Karpas-422 (cell line): Measurements from ENCODE around the gene SPON1. TPM values are rescaled to one million over a fixed set of nuclear protein-coding genes. Genes with fewer than 3 reads are reported as not detected.

ENCODE experiments used
- DNase-seq: peaks from one replicate; pipeline ENCODE4 v3.0.0-alpha.2; 2015
- H2AFZ ChIP-seq: fragments of 200-600 bp; sonication (generic); 2 replicates; pipeline ENCODE4 v1.6.1; 2014; ENCODE audit warnings: antibody characterized with exemption, low read length, mixed read lengths
- H3K27ac ChIP-seq: fragments of 200-600 bp; sonication (generic); 2 replicates; pipeline ENCODE4 v1.5.1; 2014; ENCODE audit warnings: mild to moderate bottlenecking, low read length, moderate library complexity
- H3K27me3 ChIP-seq: fragments of 200-600 bp; sonication (generic); 2 replicates; pipeline ENCODE4 v1.6.1; 2014; ENCODE audit warnings: low read length, mixed read lengths
- H3K36me3 ChIP-seq: fragments of 200-600 bp; sonication (generic); 2 replicates; pipeline ENCODE4 v1.6.1; 2014; ENCODE audit warnings: low read length, mixed read lengths; ENCODE audit not compliant: insufficient read depth
- H3K4me1 ChIP-seq: fragments of 200-600 bp; sonication (generic); 2 replicates; pipeline ENCODE4 v1.6.1; 2014; ENCODE audit warnings: mild to moderate bottlenecking, low read length, mixed read lengths
- H3K4me2 ChIP-seq: fragments of 200-600 bp; sonication (generic); 2 replicates; pipeline ENCODE4 v1.6.1; 2014; ENCODE audit warnings: low read length, low read depth, mild to moderate bottlenecking; ENCODE audit not compliant: poor library complexity, severe bottlenecking
- H3K4me3 ChIP-seq: fragments of 200-600 bp; sonication (generic); 2 replicates; pipeline ENCODE4 v1.5.1; 2014; ENCODE audit warnings: mild to moderate bottlenecking, antibody characterized with exemption, low read length, mixed read lengths
- H3K79me2 ChIP-seq: fragments of 200-600 bp; sonication (generic); 2 replicates; pipeline ENCODE4 v1.6.1; 2014; ENCODE audit warnings: mild to moderate bottlenecking, low read length, mixed read lengths
- H3K9ac ChIP-seq: fragments of 200-600 bp; sonication (generic); 2 replicates; pipeline ENCODE4 v1.6.0; 2014; ENCODE audit warnings: low read length
- H3K9me2 ChIP-seq: fragments of 200-600 bp; sonication (generic), shearing (Covaris generic); replicated peaks from 2 replicates; pipeline ENCODE4 v1.6.0; 2014; ENCODE audit warnings: mild to moderate bottlenecking, low read length, moderate library complexity; ENCODE audit not compliant: insufficient read depth
- H3K9me3 ChIP-seq: fragments of 300-700, 200-600 bp; sonication (generic); 2 replicates; pipeline ENCODE4 v1.6.1; 2014; ENCODE audit warnings: low read length, mixed read lengths
- H4K20me1 ChIP-seq: fragments of 200-600 bp; sonication (generic); 2 replicates; pipeline ENCODE4 v1.6.1; 2014; ENCODE audit warnings: mild to moderate bottlenecking, antibody characterized with exemption, low read length, low read depth; ENCODE audit not compliant: insufficient read depth
- total RNA-seq: library from RNA; depleted of rRNA; stranded (reverse); fragments of >200 nt; shearing (Covaris generic); gene quantifications from 2 replicates; pipeline ENCODE4 v1.2.3, GENCODE V29; 2014; ENCODE audit warnings: low replicate concordance

Gene SPON1
- total RNA-seq, 1 experiment from 2014 or later, result not detected

DNA sequence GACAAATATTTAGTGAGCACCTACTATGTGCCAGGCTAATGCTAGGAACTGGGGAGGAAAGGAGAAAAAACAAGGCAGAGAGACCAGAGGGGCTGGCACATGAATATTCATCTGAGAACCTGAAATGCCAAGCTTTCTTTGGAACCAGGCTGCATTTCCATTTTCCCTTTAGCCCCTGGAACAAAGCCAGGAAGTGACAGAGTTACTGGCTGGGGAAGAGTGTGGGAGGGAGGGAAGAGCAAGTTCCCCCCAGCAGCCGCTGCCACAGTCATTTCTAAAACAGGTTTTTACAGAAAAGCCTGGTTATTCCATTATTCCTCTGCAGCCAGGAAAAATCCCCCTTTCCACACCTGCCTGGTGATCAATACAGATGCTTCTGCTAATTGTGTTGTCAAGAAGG is 97.0 kb downstream of the SPON1 start:
- no peaks in the 10 kb centered on the region for H3K36me3 ChIP-seq
- DNase-seq, result no peak
- H3K4me1 ChIP-seq, result no peaks in the 10 kb centered on the region
- H4K20me1 ChIP-seq, result no peaks in the 10 kb centered on the region
- no peaks in the 10 kb centered on the region for H3K79me2 ChIP-seq
- no peaks in the 10 kb centered on the region for H3K9me2 ChIP-seq
- H3K9ac ChIP-seq, result no peak overlapping the region
- H3K4me3 ChIP-seq, result no peak overlapping the region
- H2AFZ ChIP-seq, result no peak overlapping the region
- H3K27me3 ChIP-seq, result no peaks in the 10 kb centered on the region
- no peaks in the 10 kb centered on the region for H3K9me3 ChIP-seq
- no peak overlapping the region for H3K4me2 ChIP-seq
- no peak overlapping the region for H3K27ac ChIP-seq

DNA sequence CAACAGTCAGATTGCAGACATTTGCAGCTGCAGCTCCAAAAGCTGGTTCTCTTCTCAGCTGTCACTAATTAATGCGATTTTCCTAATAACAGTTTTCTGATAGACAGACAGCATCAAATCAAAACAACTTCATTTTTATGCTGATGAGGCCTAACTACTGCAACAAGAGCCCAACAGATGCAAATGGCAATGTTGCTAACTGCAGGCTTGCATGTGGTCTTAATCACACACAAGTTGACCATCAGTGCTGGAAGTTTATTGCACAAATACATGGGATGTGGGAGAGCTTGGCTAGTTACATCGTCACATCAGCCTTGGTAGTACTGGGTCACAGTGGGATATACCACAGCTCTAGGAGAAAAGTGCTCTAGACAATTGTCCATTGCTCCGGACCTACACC is 99.2 kb downstream of the SPON1 start:
- Histone ChIP-seq H3K4me3 (no peak overlapping the region), H4K20me1 (no peaks in the 10 kb centered on the region), H3K9me3 (no peaks in the 10 kb centered on the region), H2AFZ (no peak overlapping the region), H3K9ac (no peak overlapping the region), H3K27me3 (no peaks in the 10 kb centered on the region), H3K9me2 (no peaks in the 10 kb centered on the region), H3K27ac (no peak overlapping the region), H3K36me3 (no peaks in the 10 kb centered on the region), H3K4me1 (no peaks in the 10 kb centered on the region), H3K79me2 (no peaks in the 10 kb centered on the region), H3K4me2 (no peak overlapping the region)
- no peak for DNase-seq

DNA sequence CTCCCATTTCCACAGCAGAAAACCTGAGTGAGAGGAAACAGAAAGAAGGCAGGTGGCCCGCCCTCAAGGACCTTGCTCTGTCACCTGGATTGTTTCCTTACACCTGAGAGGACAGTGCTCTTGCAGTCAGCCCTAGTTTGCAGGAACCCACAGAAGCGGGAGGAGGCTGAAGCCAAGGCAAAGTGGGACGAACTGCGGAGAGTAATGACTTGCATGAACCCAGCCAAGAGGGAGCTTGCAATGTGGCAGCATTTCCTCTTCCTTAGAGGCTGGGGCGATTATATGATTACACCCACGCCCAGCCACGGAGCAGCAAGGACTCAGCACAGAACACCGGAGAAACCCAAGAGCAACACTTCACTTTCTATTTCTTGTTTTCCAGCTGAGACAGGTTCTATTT is 102.6 kb downstream of the SPON1 start:
- Histone ChIP-seq H3K4me2 (no peak overlapping the region), H3K9me2 (no peaks in the 10 kb centered on the region), H3K27ac (no peak overlapping the region), H3K27me3 (no peaks in the 10 kb centered on the region), H3K4me1 (no peaks in the 10 kb centered on the region), H3K79me2 (no peaks in the 10 kb centered on the region), H3K4me3 (no peak overlapping the region), H4K20me1 (no peaks in the 10 kb centered on the region), H3K36me3 (no peaks in the 10 kb centered on the region), H3K9me3 (no peaks in the 10 kb centered on the region), H3K9ac (no peak overlapping the region), H2AFZ (no peak overlapping the region)
- DNase-seq, result no peak

DNA sequence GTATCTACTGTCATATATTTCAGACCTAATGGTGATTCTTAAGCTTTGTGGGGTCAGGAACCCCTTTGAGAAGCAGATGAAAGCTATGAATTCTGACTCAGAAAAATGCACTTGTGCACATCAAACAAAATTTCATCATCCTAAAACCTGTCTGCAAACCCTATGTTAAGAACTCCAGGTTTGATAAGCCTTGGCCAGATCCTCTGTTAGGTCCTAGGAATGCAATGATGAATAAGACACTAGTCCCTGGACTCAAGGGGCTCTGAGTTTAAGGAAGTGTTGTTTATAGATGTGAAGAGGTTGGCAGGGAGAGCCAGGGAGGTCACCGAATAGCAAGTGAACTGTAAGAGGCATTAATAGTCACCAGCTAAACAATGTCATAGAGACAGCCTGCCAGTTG is 103.2 kb downstream of the SPON1 start:
- Histone ChIP-seq H3K4me2 (no peak overlapping the region), H3K9ac (no peak overlapping the region), H3K27ac (no peak overlapping the region), H3K9me2 (no peaks in the 10 kb centered on the region), H2AFZ (no peak overlapping the region), H3K9me3 (no peaks in the 10 kb centered on the region), H3K36me3 (no peaks in the 10 kb centered on the region), H3K79me2 (no peaks in the 10 kb centered on the region), H3K4me3 (no peak overlapping the region), H3K27me3 (no peaks in the 10 kb centered on the region), H3K4me1 (no peaks in the 10 kb centered on the region), H4K20me1 (no peaks in the 10 kb centered on the region)
- DNase-seq, result no peak

DNA sequence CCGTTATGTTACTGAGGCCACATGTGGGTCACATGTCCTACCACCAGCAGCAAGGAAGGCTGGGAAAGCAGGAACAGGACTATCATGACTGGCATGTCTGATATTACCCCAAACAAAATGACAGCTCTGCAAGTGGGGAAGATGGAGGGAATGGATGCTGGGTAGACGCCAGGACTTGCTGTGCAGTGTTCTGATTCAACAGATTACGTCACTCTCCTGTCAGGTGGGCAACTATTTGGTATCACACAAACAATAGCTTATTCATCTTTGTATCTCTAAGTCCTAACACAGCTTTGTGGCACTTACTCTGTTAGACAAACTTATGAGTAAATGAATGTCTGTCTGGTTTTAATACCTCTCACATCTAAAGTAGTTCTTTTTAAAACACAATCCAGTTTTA is 105.2 kb downstream of the SPON1 start:
- no peaks in the 10 kb centered on the region for H3K27me3 ChIP-seq
- no peaks in the 10 kb centered on the region for H3K9me3 ChIP-seq
- H2AFZ ChIP-seq, result no peak overlapping the region
- H3K9me2 ChIP-seq, result no peaks in the 10 kb centered on the region
- H3K4me3 ChIP-seq, result no peak overlapping the region
- H3K27ac ChIP-seq, result no peak overlapping the region
- no peaks in the 10 kb centered on the region for H3K4me1 ChIP-seq
- H3K4me2 ChIP-seq, result no peak overlapping the region
- no peaks in the 10 kb centered on the region for H4K20me1 ChIP-seq
- no peak overlapping the region for H3K9ac ChIP-seq
- no peaks in the 10 kb centered on the region for H3K79me2 ChIP-seq
- no peaks in the 10 kb centered on the region for H3K36me3 ChIP-seq
- DNase-seq, result no peak

DNA sequence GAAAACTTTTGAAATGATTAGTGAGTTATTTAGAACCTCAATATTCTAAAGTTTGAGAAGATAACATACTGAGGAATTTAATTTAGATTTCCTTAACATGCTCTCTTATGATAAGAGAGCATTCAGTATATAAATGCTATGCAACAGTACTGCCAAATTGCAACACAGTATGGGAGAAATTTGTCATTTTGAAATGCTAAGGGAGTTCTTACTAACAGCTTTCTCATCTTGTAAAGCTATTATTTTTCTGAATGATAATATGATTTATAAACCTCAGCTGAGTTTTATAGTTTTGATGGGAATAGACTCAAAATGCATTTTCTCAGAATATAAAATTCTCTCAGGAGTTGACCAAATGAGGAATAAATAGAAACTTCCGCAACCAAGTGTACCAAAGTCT is 108.4 kb downstream of the SPON1 start:
- Histone ChIP-seq H3K4me1 (no peaks in the 10 kb centered on the region), H3K9me3 (no peaks in the 10 kb centered on the region), H3K27me3 (no peaks in the 10 kb centered on the region), H3K36me3 (no peaks in the 10 kb centered on the region), H3K4me2 (no peak overlapping the region), H3K79me2 (no peaks in the 10 kb centered on the region), H3K4me3 (no peak overlapping the region), H3K27ac (no peak overlapping the region), H3K9ac (no peak overlapping the region), H3K9me2 (no peaks in the 10 kb centered on the region), H4K20me1 (no peaks in the 10 kb centered on the region), H2AFZ (no peak overlapping the region)
- DNase-seq, result no peak

DNA sequence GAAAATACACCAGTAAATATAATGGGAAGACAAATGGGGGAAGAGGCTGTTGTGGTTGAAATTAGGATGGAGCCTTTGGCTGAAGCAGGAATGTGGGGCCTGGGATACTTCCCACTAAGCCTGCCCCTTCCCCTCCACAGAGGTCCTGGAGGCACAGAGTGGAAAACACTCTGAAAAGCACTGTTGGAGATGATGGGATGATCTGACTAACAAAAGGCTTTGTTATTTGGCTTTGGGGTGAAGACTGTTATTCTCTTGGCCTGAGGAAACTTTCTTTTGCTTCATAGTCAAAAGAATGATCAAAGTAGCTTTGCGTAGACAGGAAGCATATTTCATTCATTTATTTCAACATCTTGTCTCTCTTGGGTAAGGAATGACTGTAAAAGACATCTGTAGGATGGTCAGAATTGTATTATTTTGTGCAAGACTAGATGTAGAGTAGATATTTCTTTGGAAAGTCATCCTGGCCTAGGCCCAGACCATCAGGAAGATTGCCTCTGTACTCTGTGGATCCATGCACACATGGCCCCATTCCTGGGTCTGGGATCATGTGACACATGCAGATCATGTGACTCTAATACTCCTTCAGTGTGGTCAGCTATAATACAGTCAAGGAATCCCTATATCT is 111.4 kb downstream of the SPON1 start:
- no peak overlapping the region for H3K4me3 ChIP-seq
- H3K4me2 ChIP-seq, result no peak overlapping the region
- DNase-seq, result no peak
- no peak overlapping the region for H3K27ac ChIP-seq
- H3K27me3 ChIP-seq, result no peaks in the 10 kb centered on the region
- H3K79me2 ChIP-seq, result no peaks in the 10 kb centered on the region
- H4K20me1 ChIP-seq, result no peaks in the 10 kb centered on the region
- no peak overlapping the region for H2AFZ ChIP-seq
- H3K9me2 ChIP-seq, result no peaks in the 10 kb centered on the region
- no peaks in the 10 kb centered on the region for H3K4me1 ChIP-seq
- no peak overlapping the region for H3K9ac ChIP-seq
- no peaks in the 10 kb centered on the region for H3K36me3 ChIP-seq
- H3K9me3 ChIP-seq, result no peaks in the 10 kb centered on the region

DNA sequence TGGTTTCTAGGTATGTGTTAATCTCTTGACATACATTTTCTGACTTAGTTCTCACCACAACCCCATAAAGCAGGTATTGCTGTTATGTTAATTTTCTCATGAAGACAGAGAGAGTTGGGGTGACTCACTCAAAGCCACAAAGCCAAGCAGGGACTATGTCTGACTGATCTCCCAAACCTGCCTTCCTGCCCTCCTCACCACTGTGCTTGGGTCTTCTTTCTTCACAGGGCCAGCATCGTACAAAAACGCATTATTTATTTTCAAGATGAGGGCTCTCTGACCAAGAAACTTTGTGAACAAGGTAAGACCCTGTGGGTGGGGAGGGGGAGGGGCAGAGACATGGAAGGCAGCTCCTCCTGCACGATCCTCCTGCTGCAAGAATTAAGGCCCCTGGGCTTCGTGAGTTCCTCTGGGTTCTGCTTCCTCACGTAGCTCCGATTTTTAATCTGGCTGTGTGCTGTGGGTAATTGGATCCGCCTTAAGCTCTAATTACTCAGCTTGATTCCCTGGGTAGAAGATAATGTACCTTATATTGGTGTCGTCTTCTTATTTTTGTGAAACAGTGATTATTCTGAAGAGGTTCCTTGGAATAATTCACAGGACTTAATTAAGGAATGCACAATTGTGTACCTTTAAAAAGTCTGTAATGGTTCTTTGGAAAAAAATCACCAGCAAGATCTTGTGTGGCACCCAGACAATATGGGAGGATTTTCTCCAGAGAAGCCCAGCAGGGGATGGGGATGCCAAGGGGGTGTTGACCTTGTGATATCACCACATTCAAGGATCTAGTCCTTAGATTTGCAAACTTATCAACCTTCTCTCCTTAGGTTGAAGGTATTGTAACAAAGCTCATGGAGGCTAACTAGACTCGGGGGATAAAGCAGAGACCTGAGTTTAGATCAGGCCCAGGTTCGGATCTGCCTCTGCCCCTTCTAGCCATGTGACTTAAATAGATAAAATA is 112.9 kb downstream of the SPON1 start:
- Histone ChIP-seq H3K4me3 (no peak overlapping the region), H4K20me1 (no peaks in the 10 kb centered on the region), H3K27ac (no peak overlapping the region), H3K36me3 (no peaks in the 10 kb centered on the region), H3K9ac (no peak overlapping the region), H3K4me2 (no peak overlapping the region), H3K9me2 (no peaks in the 10 kb centered on the region), H2AFZ (no peak overlapping the region), H3K4me1 (no peaks in the 10 kb centered on the region), H3K79me2 (no peaks in the 10 kb centered on the region), H3K27me3 (no peaks in the 10 kb centered on the region), H3K9me3 (no peaks in the 10 kb centered on the region)
- no peak for DNase-seq
